GM23338 (cell line): ENCODE measurements around the gene TBL1XR1.

Experiments
- CREB1 ChIP-seq: fragments of 250-450 bp; sonication (Bioruptor Pico); IDR thresholded peaks from 2 replicates; pipeline ENCODE4 v1.5.0; 2020; ENCODE audit warnings: low read depth, mild to moderate bottlenecking, moderate library complexity
- CTCF ChIP-seq, 2 experiments: fragments of 200-600 bp in 1 of 2; sonication (generic) in 1 of 2; conservative IDR thresholded peaks; 2 replicates each; pipeline versions ENCODE4 v1.5.1 to v1.6.1; 2016 to 2017; ENCODE audit warnings: antibody characterized with exemption in 2 of 2, low read depth in 2 of 2, mild to moderate bottlenecking in 2 of 2, moderate library complexity in 1 of 2
- ETS1 ChIP-seq: IDR thresholded peaks from 2 replicates; pipeline ENCODE4 v1.6.1; 2016; ENCODE audit warnings: antibody characterized with exemption
- EZH2 ChIP-seq: fragments of 200-600 bp; sonication (generic); IDR thresholded peaks from one replicate; pipeline ENCODE4 v1.8.0; 2017; ENCODE audit warnings: antibody characterized with exemption, mild to moderate bottlenecking, low read depth; ENCODE audit not compliant: unreplicated experiment
- EZH2phosphoT487 ChIP-seq: fragments of 200-600 bp; sonication (generic); IDR thresholded peaks from one replicate; pipeline ENCODE4 v1.8.1; 2018; ENCODE audit warnings: antibody characterized with exemption; ENCODE audit not compliant: unreplicated experiment
- JUNB ChIP-seq: IDR thresholded peaks from one replicate; pipeline ENCODE4 v1.6.1; 2016; ENCODE audit warnings: antibody characterized with exemption; ENCODE audit not compliant: unreplicated experiment
- NANOG ChIP-seq: IDR thresholded peaks from 2 replicates; pipeline ENCODE4 v1.6.1; 2016; ENCODE audit warnings: antibody characterized with exemption, borderline replicate concordance
- POLR2AphosphoS5 ChIP-seq: IDR thresholded peaks from 2 replicates; pipeline ENCODE4 v1.6.1; 2016; ENCODE audit warnings: antibody characterized with exemption, low read depth
- REST ChIP-seq: IDR thresholded peaks from one replicate; pipeline ENCODE4 v1.6.1; 2018; ENCODE audit warnings: antibody characterized with exemption; ENCODE audit not compliant: unreplicated experiment
- STAT1 ChIP-seq: IDR thresholded peaks from one replicate; pipeline ENCODE4 v1.6.1; 2016; ENCODE audit warnings: antibody characterized with exemption; ENCODE audit not compliant: unreplicated experiment
- ZNF114 ChIP-seq: fragments of 250-450 bp; sonication (Bioruptor Pico); IDR thresholded peaks from 2 replicates; pipeline ENCODE4 v1.5.0; 2020; ENCODE audit warnings: mild to moderate bottlenecking, moderate library complexity
- ZNF331 ChIP-seq: fragments of 250-450 bp; sonication (Bioruptor Pico); IDR thresholded peaks from 2 replicates; pipeline ENCODE4 v1.5.0; 2020; ENCODE audit warnings: low read depth, mild to moderate bottlenecking, moderate library complexity
- ZNF462 ChIP-seq: fragments of 250-450 bp; sonication (Bioruptor Pico); IDR thresholded peaks from 2 replicates; pipeline ENCODE4 v1.5.0; 2020; ENCODE audit warnings: mild to moderate bottlenecking, moderate library complexity

GRCh38 chr3:177146646-177147045 is 50.6 kb downstream of the TBL1XR1 start:
- no peak for TF ChIP-seq CTCF (conservative IDR thresholded peaks at IDR 0.05; ENCODE audit: low read depth in 2 of 2)
- no peak for TF ChIP-seq ETS1
- no peak for TF ChIP-seq POLR2AphosphoS5
- TF ChIP-seq CREB1 (CRISPR knock-in tag): no peak
- no peak for TF ChIP-seq EZH2phosphoT487
- TF ChIP-seq EZH2: no peak
- TF ChIP-seq REST: no peak
- TF ChIP-seq STAT1: no peak
- TF ChIP-seq JUNB: no peak
- TF ChIP-seq ZNF114 (CRISPR knock-in tag): no peak
- TF ChIP-seq ZNF331 (CRISPR knock-in tag): no peak
- no peak for TF ChIP-seq NANOG
- no peak for TF ChIP-seq ZNF462 (CRISPR knock-in tag)
